Measurements from ENCODE around the gene CAPN15.
"Not testable (repeated sequence)": the region's sequence is repeated elsewhere in the genome, so short reads cannot be mapped to it uniquely, and the experiment has no call there.

The CAPN15 gene

GRCh38 chr16:592518-593306, 65.2 kb downstream of the CAPN15 start:
- no peak for DNase-seq (ENCODE audit: low read depth)

- DNase-seq (ENCODE audit: low read depth) = no peak
These were observed 65.9 kb downstream of the CAPN15 start for GRCh38 chr16:593406-593805.

GRCh38 chr16:593807-594206, 66.3 kb downstream of the CAPN15 start:
- DNase-seq (ENCODE audit: low read depth) = no peak

- no peak for DNase-seq (ENCODE audit: low read depth)
These were observed 67.6 kb downstream of the CAPN15 start for GRCh38 chr16:595094-595528.

- no peak for DNase-seq (ENCODE audit: low read depth)
These were observed 68.6 kb downstream of the CAPN15 start for GRCh38 chr16:595942-596735.

GRCh38 chr16:596736-597060, 69.2 kb downstream of the CAPN15 start:
- DNase-seq (ENCODE audit: low read depth) = no peak

- not testable (repeated sequence) for DNase-seq (ENCODE audit: low read depth)
These were observed 70.1 kb downstream of the CAPN15 start for GRCh38 chr16:597655-598054.

GRCh38 chr16:598823-599739, 71.6 kb downstream of the CAPN15 start:
- DNase-seq (ENCODE audit: low read depth) = no peak

- no peak for DNase-seq (ENCODE audit: low read depth)
These were observed 73.3 kb downstream of the CAPN15 start for GRCh38 chr16:600781-601180.

- DNase-seq (ENCODE audit: low read depth) = no peak
These were observed 76.4 kb downstream of the CAPN15 start for GRCh38 chr16:603933-604332.

Data from activated T-cell treated with anti-CD3 and anti-CD28 coated beads for 24 hours (primary cell).